GM12878 (cell line): ENCODE data around the gene USP11. TPM values are rescaled to one million over a fixed set of nuclear protein-coding genes. Genes with fewer than 3 reads are reported as not detected.

Experiments
- ATAC-seq: fragments of 200-7000 bp; cut with Tn5 transposase; 3 replicates; pipeline ENCODE4 v1.9.1; 2020; ENCODE audit warnings: mild to moderate bottlenecking, moderate library complexity
- BruUV-seq: library from RNA; stranded (reverse); fragments of 400-500 nt; replicated peaks from 2 replicates; lab custom pipeline; 2021; lab: Mats Ljungman, UMichigan
- CTCF ChIA-PET: fragments of 300-600 bp; sonication (Branson Sonifier 250); formaldehyde crosslinking; extraction: SDS; loops from one replicate; lab custom pipeline; 2021; ENCODE audit warnings: inconsistent platforms; lab: Yijun Ruan, JAX
- POLR2A ChIA-PET: fragments of 350-600 bp; formaldehyde crosslinking; extraction: SDS; loops from one replicate; lab custom pipeline; 2021; ENCODE audit warnings: inconsistent platforms; lab: Charles Lee
- RAD21 ChIA-PET: fragments of 300-600 bp; sonication (Branson Sonifier 250); formaldehyde crosslinking; loops from one replicate; lab custom pipeline; 2023; ENCODE audit warnings: antibody characterized with exemption; ENCODE audit not compliant: unreplicated experiment; lab: Charles Lee
- SMC1A ChIA-PET: fragments of 300-600 bp; sonication (Branson Sonifier 250); formaldehyde crosslinking; loops from one replicate; lab custom pipeline; 2023; ENCODE audit not compliant: unreplicated experiment, uncharacterized antibody; lab: Charles Lee
- DNase-seq: peaks from one replicate; pipeline ENCODE4 v3.0.0-alpha.2; 2011; ENCODE audit warnings: low read depth, low spot score
- FAIRE-seq: peaks from 3 replicates; lab custom pipeline; 2011; peaks lifted over from hg19 to GRCh38; lab: Jason Lieb, UNC
- H2AFZ ChIP-seq: 2 replicates; pipeline ENCODE4 v1.6.0; 2011; ENCODE audit warnings: low read depth, low read length, control low read depth; ENCODE audit not compliant: control insufficient read depth
- H3K27ac ChIP-seq: 2 replicates; pipeline ENCODE4 v1.5.1; 2011; ENCODE audit warnings: control low read depth; ENCODE audit not compliant: control insufficient read depth, insufficient read depth
- H3K27me3 ChIP-seq, 2 experiments: replicated peaks in 1 of 2; 2 replicates each; pipeline versions ENCODE4 v1.6.0 to v1.6.1; 2011; ENCODE audit warnings: low read length in 1 of 2; ENCODE audit not compliant: control insufficient read depth in 2 of 2, insufficient read depth in 2 of 2
- H3K36me3 ChIP-seq, 2 experiments: 2 replicates each; pipeline ENCODE4 v1.5.1; 2011; ENCODE audit warnings: low read length in 1 of 2; ENCODE audit not compliant: control insufficient read depth in 2 of 2, insufficient read depth in 2 of 2
- H3K4me1 ChIP-seq: 2 replicates; pipeline ENCODE4 v1.6.1; 2011; ENCODE audit warnings: mild to moderate bottlenecking, low read length, moderate library complexity, mixed read lengths; ENCODE audit not compliant: control insufficient read depth, insufficient read depth
- H3K4me2 ChIP-seq: 2 replicates; pipeline ENCODE4 v1.6.0; 2011; ENCODE audit warnings: control low read depth; ENCODE audit not compliant: control insufficient read depth, insufficient read depth
- H3K4me3 ChIP-seq: fragments of 200-600 bp; sonication (generic); 2 replicates; pipeline ENCODE4 v1.5.1; 2016
- H3K79me2 ChIP-seq: 2 replicates; pipeline ENCODE4 v1.6.0; 2011; ENCODE audit warnings: low read length; ENCODE audit not compliant: control insufficient read depth, insufficient read depth
- H3K9ac ChIP-seq: 2 replicates; pipeline ENCODE4 v1.8.0; 2011; ENCODE audit warnings: low read length, control low read depth, mixed read lengths; ENCODE audit not compliant: control insufficient read depth, insufficient read depth
- H3K9me3 ChIP-seq: replicated peaks from 3 replicates; pipeline ENCODE4 v1.5.1; 2011; ENCODE audit warnings: mild to moderate bottlenecking, low read length; ENCODE audit not compliant: control insufficient read depth, insufficient read depth
- H4K20me1 ChIP-seq: 2 replicates; pipeline ENCODE4 v1.6.0; 2011; ENCODE audit not compliant: control insufficient read depth, insufficient read depth
- CEBPB ChIP-seq, 2 experiments: fragments of 150-350 bp in 1 of 2; IDR thresholded peaks; 2 replicates each; pipeline ENCODE4 v1.6.1; 2012 to 2014; ENCODE audit warnings: low read depth in 2 of 2, low read length in 2 of 2, borderline replicate concordance in 1 of 2, inconsistent platforms in 1 of 2
- E2F4 ChIP-seq: IDR thresholded peaks from 2 replicates; pipeline ENCODE4 v1.6.1; 2012; ENCODE audit warnings: low read depth, low read length, improper control_type of control experiment
- ESRRA ChIP-seq: IDR thresholded peaks from 2 replicates; pipeline ENCODE4 v1.6.1; 2012; ENCODE audit warnings: mild to moderate bottlenecking, low read length, improper control_type of control experiment
- FOXK2 ChIP-seq: fragments of 450-650 bp; IDR thresholded peaks from 2 replicates; pipeline ENCODE4 v1.6.1; 2017; ENCODE audit warnings: mild to moderate bottlenecking, moderate library complexity
- GABPA ChIP-seq: IDR thresholded peaks from 2 replicates; pipeline ENCODE4 v1.6.1; 2014; ENCODE audit warnings: antibody characterized with exemption, low read depth, mild to moderate bottlenecking, inconsistent platforms
- JUNB ChIP-seq: IDR thresholded peaks from 2 replicates; pipeline ENCODE4 v1.6.1; 2016; ENCODE audit warnings: antibody characterized with exemption, mild to moderate bottlenecking
- MTA2 ChIP-seq: fragments of 450-650 bp; IDR thresholded peaks from 2 replicates; pipeline ENCODE4 v1.6.1; 2016; ENCODE audit warnings: low read depth, mild to moderate bottlenecking, moderate library complexity
- NFYA ChIP-seq: IDR thresholded peaks from 2 replicates; pipeline ENCODE4 v1.6.1; 2011; ENCODE audit warnings: low read depth, mild to moderate bottlenecking, low read length, improper control_type of control experiment, borderline replicate concordance
- PBX3 ChIP-seq: IDR thresholded peaks from 2 replicates; pipeline ENCODE4 v1.6.1; 2011; ENCODE audit warnings: mild to moderate bottlenecking, low read depth, low read length, moderate library complexity; ENCODE audit not compliant: insufficient replicate concordance
- SREBF1 ChIP-seq: IDR thresholded peaks from 2 replicates; pipeline ENCODE4 v1.6.1; 2012; ENCODE audit warnings: mild to moderate bottlenecking, low read length
- TBL1XR1 ChIP-seq: IDR thresholded peaks from 2 replicates; pipeline ENCODE4 v1.6.1; 2012; ENCODE audit warnings: low read depth, low read length, improper control_type of control experiment
- USF2 ChIP-seq: IDR thresholded peaks from 2 replicates; pipeline ENCODE4 v1.6.1; 2011; ENCODE audit warnings: low read depth, low read length, improper control_type of control experiment, borderline replicate concordance
- ZBTB33 ChIP-seq: fragments of 450-650 bp; IDR thresholded peaks from 2 replicates; pipeline ENCODE4 v1.6.1; 2017; ENCODE audit warnings: mild to moderate bottlenecking
- WGBS: methylation state at CpG from one replicate; pipeline ENCODE4 v1.1.6; 2016; ENCODE audit warnings: low lambda C conversion rate; ENCODE audit not compliant: insufficient replicate concordance, insufficient coverage; ENCODE audit errors: missing lambda C conversion rate; 5-methylcytosine and 5-hydroxymethylcytosine counted together
- in situ Hi-C: fragments of 300-500 bp; cut with MboI; formaldehyde crosslinking; loops from 9 replicates; pipeline ENCODE4 v1.14.3; 2018; ENCODE audit warnings: mixed read lengths
- intact Hi-C: fragments of 100-400 bp; cut with micrococcal nuclease; formaldehyde crosslinking; loops from one replicate; pipeline ENCODE4 v1.14.2; 2022; ENCODE audit not compliant: unreplicated experiment
- polyA plus RNA-seq, 11 experiments: library from polyadenylated mRNA; depleted of rRNA in 4 of 11; unstranded in 6 of 11; stranded (reverse) in 5 of 11; fragments of >200 nt; fragmentation: Nextera tagmentation in 4 of 11; fragmentation: Illumina TruSeq in 1 of 11; extraction: Ambion mirVana in 4 of 11; extraction: Trizol in 1 of 11; gene quantifications; 1 replicate in 1 of 11; 2 replicates in 10 of 11; pipeline versions ENCODE4 v1.2.1 to v1.2.3, GENCODE V29; 2011 to 2016; ENCODE audit warnings: inconsistent platforms in 2 of 11, missing spikeins in 2 of 11, low read depth in 1 of 11
- total RNA-seq, 4 experiments: library from RNA; depleted of rRNA in 3 of 4; stranded (reverse); fragments of >200 nt in 3 of 4; fragmentation: Illumina TruSeq in 1 of 4; extraction: Trizol in 1 of 4; gene quantifications; 2 replicates each; pipeline versions ENCODE4 v1.2.1 to v1.2.3, GENCODE V29; 2013 to 2021

The USP11 gene
- total and polyA plus RNA-seq, 10 of the 15 experiments (the other 5 are each of a cell fraction or from before 2014, with no cell fraction given), result 3.3 to 44.0 (median 20.9) TPM

GRCh38 chrX:47208108-47208507, 24.7 kb upstream of the USP11 start:
- CTCF ChIA-PET, result interaction anchor here (1.6 kb wide), 1 partner anchor 177 kb away, joined by 5 read pairs; no protein-coding TSS in a partner anchor
- FAIRE-seq, result no peak

More at GRCh38 chrX:47208108-47208507, 24.7 kb upstream of the USP11 start:
- Histone ChIP-seq H3K4me3 (no peak overlapping the region), H3K4me1 (no peaks in the 10 kb centered on the region), H4K20me1 (peaks cover 6% of the 10 kb centered on the region; the same call in 1 of the 2 replicates), H3K79me2 (no peaks in the 10 kb centered on the region), H3K27ac (no peak overlapping the region), H3K27me3 (no peaks in the 10 kb centered on the region), H3K9me3 (no peaks in the 10 kb centered on the region), H3K9ac (no peak overlapping the region), H2AFZ (no peak overlapping the region), H3K4me2 (no peak overlapping the region), H3K36me3 (peaks cover 34 to 66% of the 10 kb centered on the region in 2 experiments)
- DNase-seq (no peak), ATAC-seq (no peak)
- no TSS peak for BruUV-seq
- POLR2A ChIA-PET, result interaction anchor here (2.0 kb wide), 1 partner anchor 10 kb away, joined by 6 read pairs; no protein-coding TSS in a partner anchor
- intact Hi-C loops (no loop called here), in situ Hi-C loops (loop anchor here (25.0 kb wide), 1 partner anchor 1729 kb away; no protein-coding TSS in a partner anchor)
- SMC1A ChIA-PET, result no interaction called here
- TF ChIP-seq PBX3 (no peak), JUNB (no peak), USF2 (no peak), ZBTB33 (no peak), SREBF1 (no peak), E2F4 (no peak), NFYA (no peak), MTA2 (no peak), ESRRA (no peak), TBL1XR1 (no peak), FOXK2 (no peak), CEBPB (IDR thresholded peaks at IDR 0.05; ENCODE audit: borderline replicate concordance in 1 of 2, low read depth in 2 of 2, low read length in 2 of 2) (no peak), GABPA (no peak)
- RAD21 ChIA-PET, result no interaction called here
- 90% methylated on average over 11 of the region's 12 CpGs for WGBS
